Activated CD8-positive, alpha-beta memory T cell treated with anti-CD3 and anti-CD28 coated beads, Interleukin-2, amount 10 ng/mL, durations not matched to agents 7 days and 5 days (primary cell): ENCODE results near the gene NLRC5. TPM values are rescaled to one million over a fixed set of nuclear protein-coding genes. Genes with fewer than 3 reads are reported as not detected.

Experiments used
- ATAC-seq: fragments of 150-1000 bp; cut with Tn5 transposase; one replicate; pipeline ENCODE4 v1.10.0; 2021; ENCODE audit warnings: moderate library complexity
- CTCF ChIA-PET: fragments of 350-600 bp; sonication (Branson Sonifier 250); formaldehyde crosslinking; loops from one replicate; lab custom pipeline; 2021; ENCODE audit warnings: antibody characterized with exemption; lab: Charles Lee
- DNase-seq: peaks from one replicate; pipeline ENCODE4 v3.0.0-alpha.2; 2020
- H3K27ac Mint-ChIP-seq: one replicate; pipeline ENCODE4 v1.8.0; 2021; ENCODE audit warnings: mild to moderate bottlenecking, mixed read lengths
- H3K27me3 Mint-ChIP-seq: one replicate; pipeline ENCODE4 v1.8.0; 2021; ENCODE audit warnings: mixed read lengths
- H3K36me3 Mint-ChIP-seq: one replicate; pipeline ENCODE4 v1.8.0; 2021; ENCODE audit warnings: mild to moderate bottlenecking, mixed read lengths
- H3K4me1 Mint-ChIP-seq: one replicate; pipeline ENCODE4 v1.8.0; 2021; ENCODE audit warnings: mixed read lengths
- H3K4me3 Mint-ChIP-seq: one replicate; pipeline ENCODE4 v1.8.0; 2021; ENCODE audit warnings: mild to moderate bottlenecking, moderate library complexity, mixed read lengths
- H3K9me3 Mint-ChIP-seq: one replicate; pipeline ENCODE4 v1.8.0; 2022; ENCODE audit warnings: low read depth, mixed read lengths
- total RNA-seq, 2 experiments: library from RNA; stranded (reverse); gene quantifications; one replicate each; pipeline ENCODE4 v1.2.3, GENCODE V29; 2021

The NLRC5 gene
- total RNA-seq, 2 experiments from 2014 or later = 156 to 287 TPM

DNA sequence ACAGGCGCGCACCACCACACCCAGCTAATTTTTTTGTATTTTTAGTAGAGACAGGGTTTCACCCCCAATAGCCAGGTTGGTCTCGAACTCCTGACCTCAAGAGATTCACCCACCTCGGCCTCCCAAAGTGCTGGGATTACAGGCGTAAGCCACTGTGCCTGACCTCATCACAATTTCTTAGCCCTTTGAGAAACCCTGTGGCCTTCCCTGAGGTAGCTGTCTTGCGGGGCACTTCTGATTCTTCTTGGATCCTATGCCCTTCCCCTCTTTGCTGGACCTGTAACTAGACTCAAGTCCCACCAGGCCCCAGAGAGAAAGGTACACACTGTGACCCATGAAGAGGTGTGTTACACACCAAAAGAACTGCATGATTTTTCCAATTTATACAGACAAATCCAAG, 41.1 kb upstream of the NLRC5 start:
- DNase-seq (no peak), ATAC-seq (no peak)
- Mint-ChIP-seq H3K9me3 (no peaks in the 10 kb centered on the region), H3K4me1 (peaks cover 45% of the 10 kb centered on the region), H3K27ac (no peak overlapping the region), H3K36me3 (peaks cover 27% of the 10 kb centered on the region), H3K27me3 (no peaks in the 10 kb centered on the region), H3K4me3 (no peak overlapping the region)
- CTCF ChIA-PET = interaction anchor here (1.1 to 1.5 kb wide), 2 partner anchors 94 to 155 kb away, joined by 3 read pairs; no protein-coding TSS in a partner anchor

DNA sequence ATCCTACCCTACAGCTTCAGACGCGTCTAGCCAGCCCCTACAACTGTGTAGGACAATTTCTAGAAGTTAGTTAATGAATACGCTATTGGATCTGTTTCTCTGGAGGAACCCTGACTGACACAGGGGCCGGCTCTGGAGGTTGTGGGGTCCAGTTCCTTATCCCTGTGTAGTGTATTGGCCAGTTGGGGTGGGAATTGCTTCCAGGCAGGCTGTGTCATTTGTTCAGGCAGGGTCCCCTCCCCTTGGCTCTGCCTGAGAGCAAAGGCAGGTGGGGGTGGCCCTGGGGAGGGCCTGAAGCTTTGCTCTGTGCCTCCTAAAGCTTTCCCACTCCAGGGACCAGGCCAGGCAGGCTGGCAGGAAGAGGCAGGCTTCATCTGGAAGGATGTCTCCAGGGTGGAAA, 39.3 kb upstream of the NLRC5 start:
- Mint-ChIP-seq H3K36me3 (peaks cover 9% of the 10 kb centered on the region), H3K27me3 (no peaks in the 10 kb centered on the region), H3K9me3 (no peaks in the 10 kb centered on the region), H3K27ac (peak overlapping the region; percentile 21), H3K4me1 (peaks cover 28% of the 10 kb centered on the region), H3K4me3 (no peak overlapping the region)
- ATAC-seq (no peak), DNase-seq (no peak)
- CTCF ChIA-PET = interaction anchor here (0.9 to 6.9 kb wide), 12 partner anchors 9 to 248 kb away, joined by 3 to 82 read pairs (median 4); partner anchors contain the start of genes HERPUD1 and SLC12A3

DNA sequence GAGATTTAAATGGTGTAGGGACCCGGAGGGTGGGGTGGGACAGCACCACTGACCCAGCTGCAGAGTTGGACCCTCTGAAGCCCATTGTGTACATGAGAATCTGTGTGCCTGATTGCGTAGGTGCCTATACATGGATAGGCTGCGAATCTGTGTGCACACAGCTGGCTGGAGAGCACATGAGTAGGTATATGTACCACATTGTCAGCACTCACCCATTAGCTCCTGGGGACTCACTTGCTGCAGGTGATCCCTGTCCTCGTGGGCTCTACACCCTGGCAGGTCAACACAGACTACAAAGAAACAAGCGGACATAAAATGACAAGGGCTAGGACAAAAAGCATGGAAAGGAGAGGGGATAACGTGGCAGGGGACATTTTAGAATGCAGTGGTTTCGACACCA, 38.9 kb upstream of the NLRC5 start:
- no peak for DNase-seq
- Mint-ChIP-seq H3K36me3 (peaks cover 8% of the 10 kb centered on the region), H3K4me3 (no peak overlapping the region), H3K27me3 (peaks cover 3% of the 10 kb centered on the region), H3K4me1 (peaks cover 24% of the 10 kb centered on the region), H3K27ac (peak overlapping the region; percentile 51), H3K9me3 (no peaks in the 10 kb centered on the region)
- CTCF ChIA-PET = interaction anchor here (0.8 to 6.9 kb wide), 18 partner anchors 9 to 248 kb away, joined by 3 to 82 read pairs (median 4); partner anchors contain the start of genes HERPUD1 and SLC12A3
- ATAC-seq = no peak

DNA sequence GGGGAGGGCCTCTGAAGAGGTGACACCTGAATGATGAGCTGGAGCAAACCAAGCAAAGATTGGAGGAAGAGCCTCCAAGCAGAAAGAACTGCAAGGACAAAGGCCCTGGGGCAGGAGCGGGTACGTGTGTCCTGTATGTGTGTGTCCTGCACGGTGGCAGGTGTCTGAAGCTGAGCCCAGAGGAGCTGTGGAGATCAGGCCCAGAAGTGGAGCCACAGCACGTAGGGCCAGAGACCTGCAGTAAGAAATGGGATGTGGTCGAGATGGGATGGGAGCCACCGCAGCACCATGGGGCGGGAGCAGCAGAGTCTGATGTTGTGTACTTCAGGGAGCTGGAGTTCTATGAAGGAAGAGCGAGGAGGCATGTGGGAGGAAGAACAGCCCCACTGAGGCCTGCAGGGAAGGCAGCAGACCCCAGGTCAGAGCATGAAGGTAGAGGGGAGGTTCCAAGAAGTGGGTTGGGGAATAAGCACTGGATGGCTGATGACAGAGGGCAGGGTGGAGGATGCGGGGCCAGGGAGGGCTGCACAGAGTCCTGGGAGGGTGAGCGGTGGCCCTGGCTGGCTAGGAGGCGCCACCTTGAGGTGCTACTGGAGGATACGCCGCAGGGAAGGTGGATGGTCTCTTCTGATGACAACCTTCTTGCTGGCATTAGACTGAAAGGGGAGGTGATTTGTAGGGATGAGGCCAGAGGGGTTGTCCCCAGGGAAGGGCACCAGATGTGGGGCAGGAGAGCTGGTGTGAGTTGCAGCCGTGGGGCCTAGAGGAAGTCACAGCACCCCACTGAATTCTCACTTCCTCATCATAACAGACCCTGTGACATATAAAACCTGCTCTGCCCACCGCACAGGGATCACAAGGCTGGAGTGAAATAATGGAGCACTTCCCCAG, 38.2 kb upstream of the NLRC5 start:
- ATAC-seq = peak; percentile 89
- Mint-ChIP-seq H3K4me1 (peaks cover 24% of the 10 kb centered on the region), H3K9me3 (no peaks in the 10 kb centered on the region), H3K36me3 (peaks cover 6% of the 10 kb centered on the region), H3K4me3 (no peak overlapping the region), H3K27me3 (peaks cover 3% of the 10 kb centered on the region), H3K27ac (peak overlapping the region; percentile 51)
- CTCF ChIA-PET = interaction anchor here (0.7 to 6.9 kb wide), 27 partner anchors 10 to 249 kb away, joined by 3 to 82 read pairs (median 4); partner anchors contain the start of genes HERPUD1 and SLC12A3
- peak; percentile 79 for DNase-seq

DNA sequence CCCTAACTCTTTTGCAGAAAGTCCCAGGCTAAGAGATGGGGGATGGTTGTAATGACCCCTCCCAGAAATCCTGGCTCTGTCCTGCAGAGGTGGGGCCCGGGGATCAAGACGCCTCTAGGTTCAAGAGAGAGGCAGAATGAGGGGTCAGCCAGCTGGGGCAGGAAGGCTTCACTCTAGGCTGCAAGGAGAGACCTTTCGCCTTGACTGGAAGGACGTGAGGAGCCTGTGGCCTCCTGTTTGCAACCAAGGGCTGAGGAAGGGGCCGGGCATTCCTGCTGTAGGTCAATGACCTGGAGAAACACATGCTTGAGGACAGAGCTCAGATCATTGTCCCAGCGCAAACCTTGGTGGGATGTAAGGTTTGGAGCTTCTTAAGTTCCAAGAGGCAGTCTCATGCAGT, 36.4 kb upstream of the NLRC5 start:
- H3K4me3 Mint-ChIP-seq = no peak overlapping the region
- H3K27me3 Mint-ChIP-seq = peaks cover 3% of the 10 kb centered on the region
- ATAC-seq = no peak

DNA sequence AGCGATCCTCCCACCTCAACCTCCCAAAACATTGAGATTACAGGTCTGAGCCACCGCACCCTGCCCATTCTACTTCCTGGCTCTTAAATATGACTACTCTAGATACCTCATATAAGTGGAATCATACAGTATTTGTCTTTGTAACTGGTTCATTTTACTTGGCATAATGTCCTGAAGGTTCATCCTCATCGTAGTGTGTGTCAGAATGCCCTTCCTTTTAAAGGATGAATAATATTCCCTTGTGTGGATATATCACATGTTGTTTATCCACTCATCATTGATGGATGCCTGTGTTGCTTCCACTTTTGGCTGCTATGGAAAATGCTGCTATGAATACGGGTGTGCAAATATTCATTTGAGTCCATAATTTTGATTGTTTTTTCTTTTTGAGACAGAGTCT, 33.3 kb upstream of the NLRC5 start:
- Mint-ChIP-seq H3K9me3 (no peaks in the 10 kb centered on the region), H3K4me3 (no peak overlapping the region), H3K27ac (no peak overlapping the region), H3K4me1 (peaks cover 5% of the 10 kb centered on the region), H3K27me3 (peaks cover 6% of the 10 kb centered on the region), H3K36me3 (no peaks in the 10 kb centered on the region)
- no peak for DNase-seq
- no peak for ATAC-seq
- CTCF ChIA-PET = interaction anchor here (6.9 kb wide), 1 partner anchor 8 kb away, joined by 56 read pairs; no protein-coding TSS in a partner anchor

More for the DNA sequence above, 36.4 kb upstream of the NLRC5 start:
- DNase-seq = no peak
- Mint-ChIP-seq H3K27ac (no peak overlapping the region), H3K9me3 (no peaks in the 10 kb centered on the region), H3K4me1 (peaks cover 19% of the 10 kb centered on the region), H3K36me3 (no peaks in the 10 kb centered on the region)
- CTCF ChIA-PET = interaction anchor here (1.2 to 6.9 kb wide), 5 partner anchors 8 to 161 kb away, joined by 6 to 82 read pairs (median 26); partner anchors contain the start of genes CETP and SLC12A3

DNA sequence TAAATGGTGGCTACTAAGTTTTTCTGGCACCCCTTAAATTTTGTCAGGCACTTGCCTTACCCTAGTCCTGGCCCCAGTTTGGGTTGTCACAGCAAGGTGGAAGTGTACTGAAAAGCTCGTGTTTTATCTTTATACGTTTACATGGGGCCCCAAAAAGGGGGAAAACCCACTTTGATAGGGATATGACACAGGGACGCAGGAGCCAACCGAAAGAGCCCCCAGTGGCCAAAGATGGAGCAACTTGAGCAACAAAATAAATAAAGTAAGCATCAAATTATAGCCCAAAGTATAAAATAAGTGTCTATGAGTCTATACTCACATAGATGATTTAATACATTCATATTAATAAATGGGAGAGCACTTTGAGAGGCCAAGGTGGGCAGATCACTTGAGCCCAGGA, 32.6 kb upstream of the NLRC5 start:
- H3K4me1 Mint-ChIP-seq = no peaks in the 10 kb centered on the region
- H3K9me3 Mint-ChIP-seq = no peaks in the 10 kb centered on the region

DNA sequence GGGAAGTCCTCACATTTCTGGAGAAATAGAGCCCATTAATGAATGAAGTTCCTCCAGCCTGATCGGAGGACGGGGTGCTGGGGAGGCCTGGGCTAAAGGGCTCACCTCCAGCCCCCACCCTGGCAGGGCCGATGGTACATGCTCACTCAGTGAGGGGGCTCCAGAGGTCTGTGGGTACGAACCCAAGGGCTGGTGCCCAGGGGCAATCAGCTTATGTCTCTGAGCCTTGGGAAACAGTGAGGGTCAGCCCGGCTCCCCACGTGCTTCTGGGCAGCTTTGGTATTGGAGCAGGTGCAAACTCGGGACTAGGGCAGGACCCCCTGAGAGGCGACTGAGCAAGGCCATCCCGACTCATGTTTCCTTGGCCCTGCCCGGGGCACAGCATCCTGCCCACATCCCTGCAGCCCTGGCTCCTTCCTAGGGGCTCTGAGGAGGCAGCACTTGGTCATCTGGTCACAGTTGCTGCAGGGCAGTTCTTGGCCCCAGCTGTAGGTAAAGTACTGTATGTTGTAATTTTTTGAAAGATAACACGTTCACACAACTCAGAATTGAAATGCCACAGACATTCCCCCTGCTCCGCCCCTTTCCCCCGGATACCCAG, 28.6 kb upstream of the NLRC5 start:
- peaks cover 3% of the 10 kb centered on the region for H3K27me3 Mint-ChIP-seq
- no peaks in the 10 kb centered on the region for H3K9me3 Mint-ChIP-seq
- H3K27ac Mint-ChIP-seq = no peak overlapping the region
- ATAC-seq (no peak), DNase-seq (no peak)
- CTCF ChIA-PET = interaction anchor here (1.2 to 1.3 kb wide), 2 partner anchors 9 to 40 kb away, joined by 3 to 6 read pairs; no protein-coding TSS in a partner anchor
- peaks cover 16% of the 10 kb centered on the region for H3K4me1 Mint-ChIP-seq
- H3K36me3 Mint-ChIP-seq = no peaks in the 10 kb centered on the region
- no peak overlapping the region for H3K4me3 Mint-ChIP-seq

More for the DNA sequence above, 32.6 kb upstream of the NLRC5 start:
- CTCF ChIA-PET = no interaction called here
- no peak overlapping the region for H3K27ac Mint-ChIP-seq
- no peak overlapping the region for H3K4me3 Mint-ChIP-seq
- peaks cover 6% of the 10 kb centered on the region for H3K27me3 Mint-ChIP-seq
- DNase-seq (no peak), ATAC-seq (no peak)
- H3K36me3 Mint-ChIP-seq = no peaks in the 10 kb centered on the region

DNA sequence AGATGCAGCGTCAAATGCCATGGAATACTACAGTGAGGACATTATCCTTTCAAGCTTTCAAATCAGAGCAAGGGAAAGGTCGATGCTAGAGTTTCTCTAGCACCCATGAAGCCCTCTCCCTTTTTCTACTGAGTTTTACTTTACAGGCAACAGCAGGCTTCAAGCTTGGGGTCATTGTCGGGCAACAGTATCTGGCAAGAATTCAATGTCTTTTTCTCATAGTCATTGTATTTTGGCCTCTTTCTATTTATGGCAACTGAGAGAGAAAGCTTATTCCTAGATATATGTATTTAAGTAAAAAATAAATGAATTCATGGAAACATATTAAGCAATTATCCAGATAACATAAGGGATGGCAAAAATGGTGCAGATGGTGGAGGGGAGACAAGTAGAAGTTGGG, 28.0 kb upstream of the NLRC5 start:
- Mint-ChIP-seq H3K4me3 (no peak overlapping the region), H3K36me3 (no peaks in the 10 kb centered on the region), H3K9me3 (no peaks in the 10 kb centered on the region), H3K27me3 (peaks cover 3% of the 10 kb centered on the region), H3K27ac (no peak overlapping the region), H3K4me1 (peaks cover 21% of the 10 kb centered on the region)
- DNase-seq = no peak
- ATAC-seq = no peak
- CTCF ChIA-PET = interaction anchor here (1.3 to 1.4 kb wide), 2 partner anchors 9 to 10 kb away, joined by 4 to 6 read pairs; no protein-coding TSS in a partner anchor

DNA sequence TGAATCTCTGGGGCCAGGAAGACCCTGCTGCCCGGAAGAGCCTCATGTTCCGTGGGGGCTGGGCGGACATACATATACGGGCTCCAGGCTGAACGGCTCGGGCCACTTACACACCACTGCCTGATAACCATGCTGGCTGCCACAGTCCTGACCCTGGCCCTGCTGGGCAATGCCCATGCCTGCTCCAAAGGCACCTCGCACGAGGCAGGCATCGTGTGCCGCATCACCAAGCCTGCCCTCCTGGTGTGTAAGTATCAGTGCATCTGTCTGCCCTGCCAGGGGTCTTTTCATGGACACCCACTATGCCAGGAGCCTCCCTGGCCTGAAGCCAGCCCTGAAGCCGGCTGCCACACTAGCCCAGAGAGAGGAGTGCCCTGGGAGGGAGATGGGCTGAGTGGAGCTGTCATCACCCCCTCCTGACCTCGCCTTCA, 27.5 kb upstream of the NLRC5 start, which contains the start of gene CETP:
CETP (plus strand) TSS at position 100 of the 431 bp plus-strand sequence; CDS start at position 130, 30 bp downstream.
- Mint-ChIP-seq H3K36me3 (no peaks in the 10 kb centered on the region), H3K27me3 (peaks cover 3% of the 10 kb centered on the region), H3K27ac (no peak within 1 kb of the TSS), H3K4me1 (peaks cover 21% of the 10 kb centered on the region), H3K9me3 (no peaks in the 10 kb centered on the region), H3K4me3 (no peak within 1 kb of the TSS)
- no peak for DNase-seq
- no peak for ATAC-seq
- CTCF ChIA-PET = interaction anchor here (1.3 to 1.4 kb wide), 2 partner anchors 9 to 10 kb away, joined by 4 to 6 read pairs; no protein-coding TSS in a partner anchor

DNA sequence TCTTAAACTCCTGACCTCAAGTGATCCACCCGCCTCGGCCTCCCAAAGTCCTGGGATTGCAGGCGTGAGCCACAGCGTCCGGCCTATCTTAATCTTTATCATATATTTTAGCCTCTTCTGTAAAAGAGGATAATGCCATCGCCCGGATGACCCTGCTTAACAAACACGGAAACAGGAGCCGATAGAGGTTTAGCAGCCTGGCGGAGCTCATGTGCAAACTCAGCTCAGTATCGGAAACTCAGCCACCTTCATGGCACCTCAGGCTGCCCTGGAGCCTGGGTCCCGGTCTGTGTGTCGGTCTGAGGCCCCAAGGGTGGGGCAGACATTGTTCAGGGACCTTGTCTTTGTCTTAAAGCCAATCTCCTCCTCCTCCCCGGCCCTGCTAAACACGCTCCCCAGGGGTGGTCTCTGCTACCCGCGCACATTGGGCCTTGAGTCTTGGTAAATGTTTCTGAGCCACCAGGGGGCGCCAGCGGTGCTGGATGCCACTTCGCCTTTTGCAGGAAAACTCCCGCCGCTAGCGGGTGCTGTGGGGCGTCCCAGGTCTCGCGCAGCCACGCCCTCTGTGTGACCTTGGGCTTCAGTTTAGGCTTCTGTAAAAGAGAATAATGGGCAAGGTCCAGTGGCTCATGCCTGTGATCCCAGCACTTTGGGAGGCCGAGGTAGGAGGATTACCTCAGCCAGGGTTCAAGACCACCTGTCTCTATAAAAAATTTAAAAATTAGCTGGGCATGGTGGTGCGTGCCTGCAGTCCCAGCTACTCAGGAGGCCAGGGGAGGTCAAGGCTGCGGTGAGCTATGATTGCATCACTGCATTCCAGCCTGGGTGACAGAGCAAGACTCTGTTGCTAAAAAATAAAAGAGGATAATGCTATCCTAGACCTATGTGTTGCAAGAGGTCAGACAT, 24.9 kb upstream of the NLRC5 start:
- Mint-ChIP-seq H3K4me3 (no peak overlapping the region), H3K27me3 (no peaks in the 10 kb centered on the region)

More for the DNA sequence above, 24.9 kb upstream of the NLRC5 start:
- Mint-ChIP-seq H3K4me1 (peaks cover 21% of the 10 kb centered on the region), H3K36me3 (no peaks in the 10 kb centered on the region), H3K9me3 (no peaks in the 10 kb centered on the region), H3K27ac (peak overlapping the region; percentile 52)
- DNase-seq = peak; percentile 96
- peak; percentile 94 for ATAC-seq
- CTCF ChIA-PET = interaction anchor here (0.6 to 5.7 kb wide), 64 partner anchors 8 to 475 kb away, joined by 3 to 75 read pairs (median 4); partner anchors contain the start of gene NLRC5
